K562 (cell line): Measurements from ENCODE around the gene PPP4C. TPM values are rescaled to one million over a fixed set of nuclear protein-coding genes. Genes with fewer than 3 reads are reported as not detected.

Source experiments
- CTCF ChIP-seq, 3 experiments: IDR thresholded peaks in 2 of 3; conservative IDR thresholded peaks in 1 of 3; 2 replicates each; pipeline ENCODE4 v1.5.1; 2011 to 2012; ENCODE audit warnings: low read length in 3 of 3, mild to moderate bottlenecking in 3 of 3, control low read depth in 2 of 3, improper control_type of control experiment in 1 of 3, inconsistent platforms in 1 of 3, low read depth in 1 of 3, mixed read lengths in 1 of 3, moderate library complexity in 1 of 3; ENCODE audit not compliant: insufficient read depth in 2 of 3
- SAP30 ChIP-seq: fragments of 200-600 bp; sonication (generic); IDR thresholded peaks from 2 replicates; pipeline ENCODE4 v1.6.1; 2012; ENCODE audit warnings: borderline replicate concordance, low read depth, mild to moderate bottlenecking, moderate library complexity, low read length, control low read depth, inconsistent platforms; ENCODE audit not compliant: insufficient read depth, poor library complexity, severe bottlenecking
- SIN3B ChIP-seq: fragments of 450-650 bp; IDR thresholded peaks from 2 replicates; pipeline ENCODE4 v1.6.1; 2017; ENCODE audit warnings: low read depth, mild to moderate bottlenecking, moderate library complexity
- SMAD1 ChIP-seq: fragments of 150-350 bp; IDR thresholded peaks from 2 replicates; pipeline ENCODE4 v1.6.1; 2014; ENCODE audit warnings: low read length, low read depth; ENCODE audit not compliant: partially characterized antibody
- SRSF3 ChIP-seq: fragments of 200-400 bp; formaldehyde crosslinking; IDR thresholded peaks from 2 replicates; pipeline ENCODE4 v1.6.1; 2016; ENCODE audit warnings: mild to moderate bottlenecking, low read length, moderate library complexity; ENCODE audit not compliant: insufficient read depth
- TBP ChIP-seq: optimal IDR thresholded peaks from 2 replicates; pipeline ENCODE3; 2011; ENCODE audit warnings: low read depth, low read length, improper control_type of control experiment
- ZNF830 ChIP-seq: fragments of 250-450 bp; sonication (Bioruptor Pico); IDR thresholded peaks from 2 replicates; pipeline ENCODE4 v1.5.0; 2021; ENCODE audit warnings: mild to moderate bottlenecking
- polyA plus RNA-seq, 8 experiments: library from polyadenylated mRNA; depleted of rRNA in 4 of 8; stranded (reverse) in 5 of 8; unstranded in 3 of 8; fragments of >200 nt; fragmentation: Nextera tagmentation in 2 of 8; fragmentation: Illumina TruSeq in 1 of 8; extraction: Ambion mirVana in 2 of 8; extraction: Trizol in 1 of 8; gene quantifications; 2 replicates each; pipeline versions ENCODE4 v1.2.1 to v1.2.3, GENCODE V29; 2011 to 2014; ENCODE audit warnings: inconsistent platforms in 1 of 8, missing spikeins in 1 of 8
- total RNA-seq, 7 experiments: library from RNA; depleted of rRNA in 6 of 7; stranded (reverse); fragments of >200 nt in 6 of 7; fragmentation: Illumina TruSeq in 2 of 7; extraction: Trizol in 2 of 7; gene quantifications; 2 replicates each; pipeline versions ENCODE4 v1.2.1 to v1.2.3, GENCODE V29; 2011 to 2021; ENCODE audit warnings: low replicate concordance in 1 of 7
- TF ChIP-seq, protein P1 (sequence below): fragments of 450-650 bp; IDR thresholded peaks from 2 replicates; pipeline ENCODE4 v1.6.1; 2016; ENCODE audit warnings: borderline replicate concordance
- TF ChIP-seq, protein P2 (sequence below): fragments of 450-650 bp; IDR thresholded peaks from 2 replicates; pipeline ENCODE4 v1.6.1; 2016; ENCODE audit warnings: low read depth
- TF ChIP-seq, protein P3 (sequence below): fragments of 150-350 bp; conservative IDR thresholded peaks from 2 replicates; pipeline ENCODE4 v1.6.1; 2014; ENCODE audit warnings: low read length

The PPP4C gene
- total and polyA plus RNA-seq, 9 of the 15 experiments (the other 6 are each of a cell fraction or from before 2014, with no cell fraction given): 3.5 to 183 (median 131) TPM

- TF ChIP-seq, protein P1, sequence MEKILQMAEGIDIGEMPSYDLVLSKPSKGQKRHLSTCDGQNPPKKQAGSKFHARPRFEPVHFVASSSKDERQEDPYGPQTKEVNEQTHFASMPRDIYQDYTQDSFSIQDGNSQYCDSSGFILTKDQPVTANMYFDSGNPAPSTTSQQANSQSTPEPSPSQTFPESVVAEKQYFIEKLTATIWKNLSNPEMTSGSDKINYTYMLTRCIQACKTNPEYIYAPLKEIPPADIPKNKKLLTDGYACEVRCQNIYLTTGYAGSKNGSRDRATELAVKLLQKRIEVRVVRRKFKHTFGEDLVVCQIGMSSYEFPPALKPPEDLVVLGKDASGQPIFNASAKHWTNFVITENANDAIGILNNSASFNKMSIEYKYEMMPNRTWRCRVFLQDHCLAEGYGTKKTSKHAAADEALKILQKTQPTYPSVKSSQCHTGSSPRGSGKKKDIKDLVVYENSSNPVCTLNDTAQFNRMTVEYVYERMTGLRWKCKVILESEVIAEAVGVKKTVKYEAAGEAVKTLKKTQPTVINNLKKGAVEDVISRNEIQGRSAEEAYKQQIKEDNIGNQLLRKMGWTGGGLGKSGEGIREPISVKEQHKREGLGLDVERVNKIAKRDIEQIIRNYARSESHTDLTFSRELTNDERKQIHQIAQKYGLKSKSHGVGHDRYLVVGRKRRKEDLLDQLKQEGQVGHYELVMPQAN: peak; percentile 92; the same call in 1 of the 2 replicates
- TF ChIP-seq, protein P2, sequence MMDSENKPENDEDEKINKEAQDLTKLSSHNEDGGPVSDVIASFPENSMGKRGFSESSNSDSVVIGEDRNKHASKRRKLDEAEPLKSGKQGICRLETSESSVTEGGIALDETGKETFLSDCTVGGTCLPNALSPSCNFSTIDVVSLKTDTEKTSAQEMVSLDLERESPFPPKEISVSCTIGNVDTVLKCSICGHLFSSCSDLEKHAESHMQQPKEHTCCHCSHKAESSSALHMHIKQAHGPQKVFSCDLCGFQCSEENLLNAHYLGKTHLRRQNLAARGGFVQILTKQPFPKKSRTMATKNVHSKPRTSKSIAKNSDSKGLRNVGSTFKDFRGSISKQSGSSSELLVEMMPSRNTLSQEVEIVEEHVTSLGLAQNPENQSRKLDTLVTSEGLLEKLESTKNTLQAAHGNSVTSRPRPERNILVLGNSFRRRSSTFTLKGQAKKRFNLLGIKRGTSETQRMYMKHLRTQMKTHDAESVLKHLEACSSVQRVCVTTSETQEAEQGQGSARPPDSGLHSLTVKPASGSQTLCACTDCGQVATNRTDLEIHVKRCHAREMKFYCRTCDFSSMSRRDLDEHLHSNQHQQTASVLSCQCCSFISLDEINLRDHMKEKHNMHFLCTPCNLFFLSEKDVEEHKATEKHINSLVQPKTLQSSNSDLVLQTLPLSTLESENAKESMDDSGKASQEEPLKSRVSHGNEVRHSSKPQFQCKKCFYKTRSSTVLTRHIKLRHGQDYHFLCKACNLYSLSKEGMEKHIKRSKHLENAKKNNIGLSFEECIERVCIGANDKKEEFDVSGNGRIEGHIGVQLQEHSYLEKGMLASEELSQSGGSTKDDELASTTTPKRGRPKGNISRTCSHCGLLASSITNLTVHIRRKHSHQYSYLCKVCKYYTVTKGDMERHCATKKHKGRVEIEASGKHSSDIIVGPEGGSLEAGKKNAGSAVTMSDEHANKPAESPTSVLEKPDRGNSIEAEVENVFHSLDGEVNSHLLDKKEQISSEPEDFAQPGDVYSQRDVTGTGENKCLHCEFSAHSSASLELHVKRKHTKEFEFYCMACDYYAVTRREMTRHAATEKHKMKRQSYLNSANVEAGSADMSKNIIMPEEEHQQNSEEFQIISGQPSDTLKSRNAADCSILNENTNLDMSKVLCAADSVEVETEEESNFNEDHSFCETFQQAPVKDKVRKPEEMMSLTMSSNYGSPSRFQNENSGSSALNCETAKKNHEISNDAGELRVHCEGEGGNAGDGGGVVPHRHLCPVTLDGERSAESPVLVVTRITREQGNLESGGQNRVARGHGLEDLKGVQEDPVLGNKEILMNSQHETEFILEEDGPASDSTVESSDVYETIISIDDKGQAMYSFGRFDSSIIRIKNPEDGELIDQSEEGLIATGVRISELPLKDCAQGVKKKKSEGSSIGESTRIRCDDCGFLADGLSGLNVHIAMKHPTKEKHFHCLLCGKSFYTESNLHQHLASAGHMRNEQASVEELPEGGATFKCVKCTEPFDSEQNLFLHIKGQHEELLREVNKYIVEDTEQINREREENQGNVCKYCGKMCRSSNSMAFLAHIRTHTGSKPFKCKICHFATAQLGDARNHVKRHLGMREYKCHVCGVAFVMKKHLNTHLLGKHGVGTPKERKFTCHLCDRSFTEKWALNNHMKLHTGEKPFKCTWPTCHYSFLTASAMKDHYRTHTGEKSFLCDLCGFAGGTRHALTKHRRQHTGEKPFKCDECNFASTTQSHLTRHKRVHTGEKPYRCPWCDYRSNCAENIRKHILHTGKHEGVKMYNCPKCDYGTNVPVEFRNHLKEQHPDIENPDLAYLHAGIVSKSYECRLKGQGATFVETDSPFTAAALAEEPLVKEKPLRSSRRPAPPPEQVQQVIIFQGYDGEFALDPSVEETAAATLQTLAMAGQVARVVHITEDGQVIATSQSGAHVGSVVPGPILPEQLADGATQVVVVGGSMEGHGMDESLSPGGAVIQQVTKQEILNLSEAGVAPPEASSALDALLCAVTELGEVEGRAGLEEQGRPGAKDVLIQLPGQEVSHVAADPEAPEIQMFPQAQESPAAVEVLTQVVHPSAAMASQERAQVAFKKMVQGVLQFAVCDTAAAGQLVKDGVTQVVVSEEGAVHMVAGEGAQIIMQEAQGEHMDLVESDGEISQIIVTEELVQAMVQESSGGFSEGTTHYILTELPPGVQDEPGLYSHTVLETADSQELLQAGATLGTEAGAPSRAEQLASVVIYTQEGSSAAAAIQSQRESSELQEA: no peak
- no peak for TF ChIP-seq CTCF (IDR thresholded peaks at IDR 0.05 in 2 of 3, conservative IDR thresholded peaks at IDR 0.05 in 1 of 3; ENCODE audit: insufficient read depth in 2 of 3, low read depth in 1 of 3, low read length in 3 of 3)
- peak; percentile 22 for TF ChIP-seq SMAD1
- peak; percentile 73; the same call in 1 of the 2 replicates for TF ChIP-seq SRSF3
- TF ChIP-seq, protein P3, sequence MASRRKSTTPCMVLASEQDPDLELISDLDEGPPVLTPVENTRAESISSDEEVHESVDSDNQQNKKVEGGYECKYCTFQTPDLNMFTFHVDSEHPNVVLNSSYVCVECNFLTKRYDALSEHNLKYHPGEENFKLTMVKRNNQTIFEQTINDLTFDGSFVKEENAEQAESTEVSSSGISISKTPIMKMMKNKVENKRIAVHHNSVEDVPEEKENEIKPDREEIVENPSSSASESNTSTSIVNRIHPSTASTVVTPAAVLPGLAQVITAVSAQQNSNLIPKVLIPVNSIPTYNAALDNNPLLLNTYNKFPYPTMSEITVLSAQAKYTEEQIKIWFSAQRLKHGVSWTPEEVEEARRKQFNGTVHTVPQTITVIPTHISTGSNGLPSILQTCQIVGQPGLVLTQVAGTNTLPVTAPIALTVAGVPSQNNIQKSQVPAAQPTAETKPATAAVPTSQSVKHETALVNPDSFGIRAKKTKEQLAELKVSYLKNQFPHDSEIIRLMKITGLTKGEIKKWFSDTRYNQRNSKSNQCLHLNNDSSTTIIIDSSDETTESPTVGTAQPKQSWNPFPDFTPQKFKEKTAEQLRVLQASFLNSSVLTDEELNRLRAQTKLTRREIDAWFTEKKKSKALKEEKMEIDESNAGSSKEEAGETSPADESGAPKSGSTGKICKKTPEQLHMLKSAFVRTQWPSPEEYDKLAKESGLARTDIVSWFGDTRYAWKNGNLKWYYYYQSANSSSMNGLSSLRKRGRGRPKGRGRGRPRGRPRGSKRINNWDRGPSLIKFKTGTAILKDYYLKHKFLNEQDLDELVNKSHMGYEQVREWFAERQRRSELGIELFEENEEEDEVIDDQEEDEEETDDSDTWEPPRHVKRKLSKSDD: no peak
- TF ChIP-seq ZNF830 (CRISPR knock-in tag): 0 out of 2 replicates have a peak, but pooled peaks have one; percentile 39
- peak; percentile 40; the same call in 1 of the 2 replicates for TF ChIP-seq SIN3B
- no peak for TF ChIP-seq TBP
- TF ChIP-seq SAP30: peak; percentile 89
These were observed 9.6 kb upstream of the PPP4C start (continued) for GRCh38 chr16:30065943-30066760.
